ENCODE results near the gene MOB3B. TPM values are rescaled to one million over a fixed set of nuclear protein-coding genes. Genes with fewer than 3 reads are reported as not detected.

Gene MOB3B
- total RNA-seq (1 to 10 TPM in 2 of 5 experiments, under 1 TPM in 3; 0.29 to 1.8 (median 0.76) TPM), polyA plus RNA-seq (under 1 TPM in 1 of 2 donors, not detected in 1; 0.07 TPM), total RNA-seq (not detected)

GRCh38 chr9:27529316-27530278, at the start of gene MOB3B:
Gene MOB3B (minus strand): TSS chr9:27529814. CDS start chr9:27455550, 74,264 bp downstream.
- peaks cover 0 to 31% (median 0%) of the 10 kb centered on the region in 5 donors for H3K27me3 Mint-ChIP-seq
- H3K4me1 ChIP-seq (ENCODE audit: control insufficient read depth in 2 of 2, insufficient read depth in 2 of 2, low read length in 2 of 2): no peaks in the 10 kb centered on the region
- ATAC-seq (peak; percentile 91), DNase-seq (peak; percentile 42 to 86 (median 67))
- ChIA-PET POLR2A (no interaction called here), CTCF (interaction anchor here (0.9 to 2.7 kb wide), 5 partner anchors 10 to 197 kb away, joined by 3 to 24 read pairs (median 3); no protein-coding TSS in a partner anchor)
- peaks cover 0 to 18% (median 5%) of the 10 kb centered on the region in 7 donors for H3K4me1 Mint-ChIP-seq
- peak within 1 kb of the TSS in 8 of 9 donors; percentile 38 to 81 (median 63) for H3K27ac Mint-ChIP-seq
- H3K9me3 Mint-ChIP-seq: no peaks in the 10 kb centered on the region
- H3K4me3 Mint-ChIP-seq: peak within 1 kb of the TSS; percentile 89 to 96 (median 94)
- no peaks in the 10 kb centered on the region for H3K36me3 ChIP-seq (ENCODE audit: control insufficient read depth in 2 of 3, insufficient read depth in 3 of 3, low read length in 3 of 3)
- no peaks in the 10 kb centered on the region for H3K27me3 ChIP-seq (ENCODE audit: control insufficient read depth in 2 of 2, insufficient read depth in 2 of 2, low read length in 2 of 2)
- peak within 1 kb of the TSS; percentile 59 for H3K4me3 ChIP-seq (ENCODE audit: low read length)
- H3K9me3 ChIP-seq (ENCODE audit: control insufficient read depth in 2 of 3, low read length in 3 of 3): no peaks in the 10 kb centered on the region
- peaks cover 0 to 5% (median 0%) of the 10 kb centered on the region in 5 donors for H3K36me3 Mint-ChIP-seq
- intact Hi-C loops (cut with micrococcal nuclease): loop anchor here (1.0 to 5.0 kb wide), 9 partner anchors 15 to 583 kb away; partner anchors contain the start of genes C9orf72 (in 1 of the 2) and PLAA (in 1 of the 2)
- peak within 1 kb of the TSS; percentile 45 for H3K27ac ChIP-seq (ENCODE audit: low read depth, low read length)

GRCh38 chr9:27573634-27574590, 44.3 kb upstream of the MOB3B start:
- Histone ChIP-seq H3K36me3 (ENCODE audit: control insufficient read depth in 2 of 3, insufficient read depth in 3 of 3, low read length in 3 of 3) (peaks cover 0 to 4% (median 0%) of the 10 kb centered on the region in 3 experiments), H3K4me3 (ENCODE audit: low read length) (peak overlapping the region; percentile 79)
- intact Hi-C loops (cut with micrococcal nuclease): loop anchor here (1.0 to 2.0 kb wide), 9 partner anchors 15 to 682 kb away; partner anchors contain the start of genes CAAP1 (in 2 of the 2), IFT74 (in 2 of the 2), PLAA (in 2 of the 2) and MOB3B (in 1 of the 2)

GRCh38 chr9:27572918-27573633, 43.5 kb upstream of the MOB3B start, which contains the start of gene C9orf72:
Gene C9orf72 (minus strand): TSS chr9:27573481. CDS start chr9:27567120, 6,361 bp downstream.
- H3K4me3 ChIP-seq (ENCODE audit: low read length): peak within 1 kb of the TSS; percentile 79
- ATAC-seq: peak; percentile 86
- H3K9me3 ChIP-seq (ENCODE audit: control insufficient read depth in 2 of 3, low read length in 3 of 3): no peaks in the 10 kb centered on the region
- peaks cover 6 to 10% of the 10 kb centered on the region in 2 donors for H3K4me1 ChIP-seq (ENCODE audit: control insufficient read depth in 2 of 2, insufficient read depth in 2 of 2, low read length in 2 of 2)
- no peaks in the 10 kb centered on the region for H3K27me3 ChIP-seq (ENCODE audit: control insufficient read depth in 2 of 2, insufficient read depth in 2 of 2, low read length in 2 of 2)
- peak within 1 kb of the TSS; percentile 96 to 100 (median 99) for H3K27ac Mint-ChIP-seq
- H3K27me3 Mint-ChIP-seq: peaks cover 0 to 2% (median 0%) of the 10 kb centered on the region in 5 donors
- H3K36me3 ChIP-seq (ENCODE audit: control insufficient read depth in 2 of 3, insufficient read depth in 3 of 3, low read length in 3 of 3): peaks cover 0 to 4% (median 0%) of the 10 kb centered on the region in 3 experiments
- peaks cover 0 to 8% (median 2%) of the 10 kb centered on the region in 11 donors for H3K9me3 Mint-ChIP-seq
- POLR2A ChIA-PET: interaction anchor here (1.2 to 1.9 kb wide), 5 partner anchors 10 to 680 kb away, joined by 3 to 14 read pairs (median 3); partner anchors contain the start of genes CAAP1 and IFT74
- peaks cover 0 to 3% (median 0%) of the 10 kb centered on the region in 5 donors for H3K36me3 Mint-ChIP-seq
- H3K4me3 Mint-ChIP-seq: peak within 1 kb of the TSS; percentile 91 to 98 (median 97)
- intact Hi-C loops (cut with micrococcal nuclease): loop anchor here (1.0 to 2.0 kb wide), 11 partner anchors 9 to 681 kb away; partner anchors contain the start of genes CAAP1 (in 2 of the 2), IFT74 (in 2 of the 2), PLAA (in 2 of the 2) and MOB3B (in 1 of the 2)
- peak within 1 kb of the TSS; percentile 99 for H3K27ac ChIP-seq (ENCODE audit: low read depth, low read length)
- CTCF ChIA-PET: no interaction called here
- H3K4me1 Mint-ChIP-seq: peaks cover 16 to 49% (median 32%) of the 10 kb centered on the region in 7 donors
- DNase-seq: peak in 6 of 9 donors; percentile 64 to 91 (median 88)

More at GRCh38 chr9:27573634-27574590, 44.3 kb upstream of the MOB3B start:
- Mint-ChIP-seq H3K27ac (peak overlapping the region; percentile 96 to 100 (median 99)), H3K4me3 (peak overlapping the region; percentile 91 to 98 (median 97)), H3K27me3 (peaks cover 0 to 4% (median 0%) of the 10 kb centered on the region in 5 donors), H3K9me3 (peaks cover 2 to 14% (median 7%) of the 10 kb centered on the region in 11 donors), H3K36me3 (peaks cover 0 to 7% (median 0%) of the 10 kb centered on the region in 5 donors), H3K4me1 (peaks cover 16 to 46% (median 32%) of the 10 kb centered on the region in 7 donors)
- no peaks in the 10 kb centered on the region for H3K9me3 ChIP-seq (ENCODE audit: control insufficient read depth in 2 of 3, low read length in 3 of 3)
- peaks cover 6 to 10% of the 10 kb centered on the region in 2 donors for H3K4me1 ChIP-seq (ENCODE audit: control insufficient read depth in 2 of 2, insufficient read depth in 2 of 2, low read length in 2 of 2)
- ChIA-PET CTCF (interaction anchor here (1.5 kb wide), 1 partner anchor 12 kb away, joined by 3 read pairs; no protein-coding TSS in a partner anchor), POLR2A (interaction anchor here (0.7 to 1.9 kb wide), 6 partner anchors 11 to 681 kb away, joined by 3 to 14 read pairs (median 4); partner anchors contain the start of genes CAAP1 and IFT74)
- DNase-seq (peak; percentile 74 to 99 (median 98)), ATAC-seq (peak; percentile 87)
- peak overlapping the region; percentile 99 for H3K27ac ChIP-seq (ENCODE audit: low read depth, low read length)
- no peaks in the 10 kb centered on the region for H3K27me3 ChIP-seq (ENCODE audit: control insufficient read depth in 2 of 2, insufficient read depth in 2 of 2, low read length in 2 of 2)

- DNase-seq: peak in 7 of 9 donors; percentile 27 to 73 (median 65)
- H3K27me3 ChIP-seq (ENCODE audit: control insufficient read depth in 2 of 2, insufficient read depth in 2 of 2, low read length in 2 of 2): no peaks in the 10 kb centered on the region
- intact Hi-C loops (cut with micrococcal nuclease): loop anchor here (1.0 to 2.0 kb wide), 4 partner anchors 8 to 626 kb away; partner anchors contain the start of gene PLAA (in 1 of the 2)
- Mint-ChIP-seq H3K27me3 (peaks cover 0 to 2% (median 0%) of the 10 kb centered on the region in 5 donors), H3K4me3 (peak overlapping the region; percentile 91 to 98 (median 96)), H3K27ac (peak overlapping the region; percentile 96 to 100 (median 99)), H3K4me1 (peaks cover 18 to 53% (median 38%) of the 10 kb centered on the region in 7 donors), H3K9me3 (peaks cover 0 to 6% (median 0%) of the 10 kb centered on the region in 11 donors), H3K36me3 (peaks cover 0 to 4% (median 0%) of the 10 kb centered on the region in 5 donors)
- no peaks in the 10 kb centered on the region for H3K9me3 ChIP-seq (ENCODE audit: control insufficient read depth in 2 of 3, low read length in 3 of 3)
- ChIA-PET CTCF (no interaction called here), POLR2A (interaction anchor here (1.2 to 1.9 kb wide), 5 partner anchors 10 to 680 kb away, joined by 3 to 14 read pairs (median 3); partner anchors contain the start of genes CAAP1 and IFT74)
- peak; percentile 45 for ATAC-seq
- peak overlapping the region; percentile 79 for H3K4me3 ChIP-seq (ENCODE audit: low read length)
- peak overlapping the region; percentile 99 for H3K27ac ChIP-seq (ENCODE audit: low read depth, low read length)
- H3K4me1 ChIP-seq (ENCODE audit: control insufficient read depth in 2 of 2, insufficient read depth in 2 of 2, low read length in 2 of 2): peaks cover 6 to 10% of the 10 kb centered on the region in 2 donors
- peaks cover 0 to 4% (median 0%) of the 10 kb centered on the region in 3 experiments for H3K36me3 ChIP-seq (ENCODE audit: control insufficient read depth in 2 of 3, insufficient read depth in 3 of 3, low read length in 3 of 3)
Observed at GRCh38 chr9:27572566-27572917, 42.9 kb upstream of the MOB3B start.

GRCh38 chr9:27572061-27572460, 42.4 kb upstream of the MOB3B start:
- intact Hi-C loops (cut with micrococcal nuclease): loop anchor here (1.0 to 2.0 kb wide), 4 partner anchors 8 to 625 kb away; partner anchors contain the start of gene PLAA (in 1 of the 2)
- peaks cover 0 to 6% (median 0%) of the 10 kb centered on the region in 11 donors for H3K9me3 Mint-ChIP-seq
- Histone ChIP-seq H3K27ac (ENCODE audit: low read depth, low read length) (peak overlapping the region; percentile 99), H3K4me3 (ENCODE audit: low read length) (no peak overlapping the region), H3K27me3 (ENCODE audit: control insufficient read depth in 2 of 2, insufficient read depth in 2 of 2, low read length in 2 of 2) (no peaks in the 10 kb centered on the region), H3K4me1 (ENCODE audit: control insufficient read depth in 2 of 2, insufficient read depth in 2 of 2, low read length in 2 of 2) (peaks cover 6 to 10% of the 10 kb centered on the region in 2 donors), H3K9me3 (ENCODE audit: control insufficient read depth in 2 of 3, low read length in 3 of 3) (no peaks in the 10 kb centered on the region), H3K36me3 (ENCODE audit: control insufficient read depth in 2 of 3, insufficient read depth in 3 of 3, low read length in 3 of 3) (peaks cover 0 to 4% (median 0%) of the 10 kb centered on the region in 3 experiments)
- peaks cover 19 to 58% (median 43%) of the 10 kb centered on the region in 7 donors for H3K4me1 Mint-ChIP-seq
- POLR2A ChIA-PET: interaction anchor here (1.2 to 1.9 kb wide), 3 partner anchors 9 to 679 kb away, joined by 3 to 6 read pairs (median 3); partner anchors contain the start of gene CAAP1
- DNase-seq (no peak), ATAC-seq (no peak)
- peak overlapping the region; percentile 91 to 98 (median 96) for H3K4me3 Mint-ChIP-seq
- CTCF ChIA-PET: no interaction called here
- H3K27me3 Mint-ChIP-seq: peaks cover 0 to 2% (median 0%) of the 10 kb centered on the region in 5 donors
- H3K27ac Mint-ChIP-seq: peak overlapping the region; percentile 96 to 100 (median 99)
- H3K36me3 Mint-ChIP-seq: peaks cover 0 to 8% (median 2%) of the 10 kb centered on the region in 5 donors
